Dedifferentiated amniotic fluid mesenchymal stem cell (primary cell): ENCODE data around the gene LENEP.

Source experiments
- DNase-seq: peaks from one replicate; pipeline ENCODE4 v3.0.0-alpha.2; 2016; ENCODE audit errors: extremely low spot score

LENEP gene

GRCh38 chr1:155010211-155010918, 17.0 kb downstream of the LENEP start:
- no peak for DNase-seq

GRCh38 chr1:155011004-155011416, 17.6 kb downstream of the LENEP start:
- DNase-seq: no peak

- no peak for DNase-seq
Observed at GRCh38 chr1:155011437-155012025, 18.1 kb downstream of the LENEP start.

- no peak for DNase-seq
Observed at GRCh38 chr1:155012026-155012546, 18.7 kb downstream of the LENEP start.

GRCh38 chr1:155012776-155013602, 19.6 kb downstream of the LENEP start:
- no peak for DNase-seq

- DNase-seq: no peak
Observed at GRCh38 chr1:155013632-155014031, 20.2 kb downstream of the LENEP start.

GRCh38 chr1:155014709-155015508, 21.5 kb downstream of the LENEP start:
- no peak for DNase-seq

GRCh38 chr1:155015527-155016230, 22.3 kb downstream of the LENEP start:
- no peak for DNase-seq

- DNase-seq: no peak
Observed at GRCh38 chr1:155016231-155016831, 22.9 kb downstream of the LENEP start.

GRCh38 chr1:155017041-155017945, 23.9 kb downstream of the LENEP start:
- DNase-seq: peak; percentile 79

GRCh38 chr1:155017946-155018316, 24.5 kb downstream of the LENEP start:
- no peak for DNase-seq

GRCh38 chr1:155018617-155019348, 25.4 kb downstream of the LENEP start:
- no peak for DNase-seq

- DNase-seq: no peak
Observed at GRCh38 chr1:155019377-155020245, 26.2 kb downstream of the LENEP start.

- no peak for DNase-seq
Observed at GRCh38 chr1:155022136-155022926, 28.9 kb downstream of the LENEP start.

- no peak for DNase-seq
Observed at GRCh38 chr1:155022927-155023236, 29.5 kb downstream of the LENEP start.

GRCh38 chr1:155023627-155024026, 30.2 kb downstream of the LENEP start:
- no peak for DNase-seq

GRCh38 chr1:155024315-155024714, 30.9 kb downstream of the LENEP start:
- no peak for DNase-seq
